ENCODE results near the gene SLC35B4.
A peak's percentile ranks its signal among the peaks of the same experiment; 100 is the strongest.

The SLC35B4 gene, protein sequence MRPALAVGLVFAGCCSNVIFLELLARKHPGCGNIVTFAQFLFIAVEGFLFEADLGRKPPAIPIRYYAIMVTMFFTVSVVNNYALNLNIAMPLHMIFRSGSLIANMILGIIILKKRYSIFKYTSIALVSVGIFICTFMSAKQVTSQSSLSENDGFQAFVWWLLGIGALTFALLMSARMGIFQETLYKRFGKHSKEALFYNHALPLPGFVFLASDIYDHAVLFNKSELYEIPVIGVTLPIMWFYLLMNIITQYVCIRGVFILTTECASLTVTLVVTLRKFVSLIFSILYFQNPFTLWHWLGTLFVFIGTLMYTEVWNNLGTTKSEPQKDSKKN

DNA sequence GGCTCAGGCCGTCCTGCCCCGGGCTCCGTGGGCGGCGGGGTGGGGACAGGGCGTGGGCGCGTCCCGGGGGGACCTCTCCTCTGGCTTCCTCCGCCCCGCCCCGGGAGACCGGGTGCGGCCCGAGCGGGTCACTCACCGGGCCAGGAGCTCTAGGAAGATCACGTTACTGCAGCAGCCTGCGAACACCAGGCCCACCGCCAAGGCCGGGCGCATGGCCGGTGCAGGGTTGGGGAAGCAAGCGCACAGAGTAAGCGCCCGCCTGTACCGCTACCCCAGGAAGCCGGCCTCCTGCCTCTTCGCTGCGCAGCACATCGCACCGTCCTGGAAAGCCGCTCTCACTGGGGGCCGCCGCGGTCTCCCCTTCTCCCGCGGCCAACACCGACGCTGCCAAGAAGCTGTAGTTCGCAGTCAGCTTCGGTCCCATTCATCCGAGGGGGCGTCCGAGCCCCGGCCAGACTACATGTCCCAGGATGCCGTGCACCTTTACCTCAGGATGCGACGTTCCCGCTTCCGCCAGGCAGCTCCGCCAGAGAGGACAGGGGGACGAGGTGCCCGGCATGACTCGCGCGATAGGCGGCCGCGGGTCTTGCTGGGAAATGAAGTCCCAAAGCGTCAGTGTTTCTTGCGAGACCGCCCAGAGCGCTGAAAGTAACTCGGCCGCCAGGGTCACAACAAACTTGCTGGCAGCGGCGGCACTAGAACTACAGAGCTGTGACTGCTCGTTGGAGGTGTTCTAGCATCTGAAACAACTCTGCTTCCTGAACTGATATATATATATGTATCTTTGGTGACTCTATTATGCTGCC is at the start of gene SLC35B4:
TSS of gene SLC35B4 (minus strand) at position 392 of the 806 bp plus-strand sequence. CDS start at position 213, 179 bp downstream.
- peak; percentile 98 for DNase-seq (ENCODE audit: low spot score)

DNA sequence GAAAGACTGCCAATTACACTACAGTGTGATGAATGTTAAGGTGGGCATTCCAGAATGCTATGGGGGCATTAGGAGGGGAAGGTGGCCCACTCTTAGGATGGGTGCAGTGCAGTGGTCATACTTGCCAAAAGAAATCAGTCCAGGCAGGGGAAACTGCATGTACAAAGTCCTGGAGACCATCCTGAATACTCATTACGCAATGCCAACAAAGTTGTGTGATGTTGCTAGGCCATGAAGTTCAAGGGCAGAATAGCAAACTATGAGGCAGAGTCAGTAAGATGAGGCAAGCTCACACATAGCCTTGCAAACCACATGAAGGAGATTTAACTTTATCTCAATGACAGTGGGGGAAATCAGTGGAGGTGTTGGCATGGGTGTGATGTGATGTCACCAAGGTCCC is 49.8 kb upstream of the SLC35B4 start:
- DNase-seq (ENCODE audit: low spot score) = no peak

DNA sequence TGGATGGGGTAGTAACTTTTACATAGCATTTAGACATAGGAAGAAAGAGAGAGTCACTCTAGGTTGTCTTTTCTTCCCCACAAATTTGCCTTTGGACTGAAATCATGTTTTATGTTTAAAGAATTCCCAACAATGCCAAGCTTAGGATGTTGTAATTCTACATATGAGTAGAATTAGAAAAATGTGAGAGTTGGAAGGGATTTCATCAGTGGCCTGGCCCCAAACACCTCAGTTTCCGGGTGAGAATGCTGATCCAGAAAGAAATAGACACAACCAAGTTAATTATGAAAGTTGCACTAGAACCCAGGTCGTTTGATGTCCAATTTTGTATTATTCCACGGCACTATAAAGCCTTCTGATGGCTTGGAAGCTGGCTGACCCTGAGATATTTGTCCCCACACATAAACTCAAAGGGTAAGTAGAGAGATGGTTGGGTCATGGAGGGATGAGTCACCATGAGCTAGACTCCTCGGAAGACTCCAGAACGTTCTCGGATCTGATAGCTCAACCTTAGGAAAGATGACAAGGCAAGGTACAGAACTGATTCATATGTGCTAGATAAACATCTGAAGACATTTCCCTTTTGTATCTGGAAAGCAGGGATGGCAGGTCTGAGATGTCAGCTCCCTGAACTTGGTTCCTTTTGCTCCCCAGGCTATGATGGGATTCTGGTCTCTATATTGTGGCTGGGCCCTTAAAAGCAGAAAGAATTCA is 48.8 kb upstream of the SLC35B4 start:
- no peak for DNase-seq (ENCODE audit: low spot score)

DNA sequence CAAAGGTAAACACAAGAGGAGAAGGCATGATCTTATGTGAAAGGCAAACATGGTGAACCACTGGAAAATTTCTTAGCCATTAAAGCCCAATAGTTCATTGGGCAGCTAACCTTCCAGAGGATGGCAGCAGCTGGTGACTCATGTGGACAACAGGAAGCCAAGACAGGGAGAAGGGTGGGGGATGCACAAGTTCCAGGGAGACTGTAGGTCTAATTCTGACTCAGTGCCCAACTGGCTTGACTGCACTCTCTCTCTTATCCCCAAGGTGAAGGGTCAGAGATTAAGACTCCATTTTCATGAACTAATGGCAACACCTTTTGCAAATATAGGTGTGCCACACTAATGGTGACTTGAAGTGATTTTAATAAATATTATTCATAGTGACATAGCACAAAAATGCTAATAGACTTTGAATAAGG is 47.9 kb upstream of the SLC35B4 start:
- no peak for DNase-seq (ENCODE audit: low spot score)

DNA sequence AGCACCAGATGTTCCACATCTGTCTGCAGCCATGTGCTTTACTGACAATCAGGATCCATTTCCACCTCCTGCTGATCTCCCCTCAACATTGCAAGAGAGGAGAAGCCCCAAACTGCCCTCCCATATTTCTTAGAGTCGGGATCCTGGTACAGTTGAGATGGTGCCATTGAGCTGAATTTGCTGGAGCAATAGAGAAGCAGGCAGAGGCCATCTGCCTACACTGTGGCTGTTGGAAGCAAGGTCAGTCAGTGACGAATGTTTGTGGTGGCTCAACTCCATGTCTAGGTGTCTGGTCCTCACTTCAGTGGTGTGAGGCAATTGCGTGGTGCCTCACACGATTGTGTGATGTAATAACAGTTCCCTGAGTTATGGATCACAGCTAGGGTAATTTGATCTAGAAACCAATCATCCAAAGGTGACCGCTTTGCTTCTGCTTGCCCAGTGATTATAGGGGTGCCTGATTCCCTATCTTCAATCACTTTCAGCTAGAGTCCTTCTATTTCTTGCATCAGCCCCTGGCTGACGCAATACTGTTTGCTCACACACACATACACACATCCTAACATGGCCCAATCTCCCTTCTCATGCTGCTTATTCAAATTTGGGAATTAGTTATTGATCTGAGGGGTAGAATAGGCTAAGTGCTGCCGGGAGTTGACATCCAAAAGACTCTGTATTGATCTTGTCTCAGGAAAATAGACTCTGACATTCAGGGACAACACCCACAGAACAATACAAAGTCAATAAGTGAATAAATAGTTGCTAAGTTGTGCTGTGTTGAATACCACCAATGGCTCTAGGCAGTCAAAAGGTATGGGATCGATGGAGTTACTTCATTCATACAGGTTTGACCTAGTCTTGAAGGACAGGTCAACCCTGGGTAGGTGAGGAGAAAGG is 46.1 kb upstream of the SLC35B4 start:
- DNase-seq (ENCODE audit: low spot score) = no peak

DNA sequence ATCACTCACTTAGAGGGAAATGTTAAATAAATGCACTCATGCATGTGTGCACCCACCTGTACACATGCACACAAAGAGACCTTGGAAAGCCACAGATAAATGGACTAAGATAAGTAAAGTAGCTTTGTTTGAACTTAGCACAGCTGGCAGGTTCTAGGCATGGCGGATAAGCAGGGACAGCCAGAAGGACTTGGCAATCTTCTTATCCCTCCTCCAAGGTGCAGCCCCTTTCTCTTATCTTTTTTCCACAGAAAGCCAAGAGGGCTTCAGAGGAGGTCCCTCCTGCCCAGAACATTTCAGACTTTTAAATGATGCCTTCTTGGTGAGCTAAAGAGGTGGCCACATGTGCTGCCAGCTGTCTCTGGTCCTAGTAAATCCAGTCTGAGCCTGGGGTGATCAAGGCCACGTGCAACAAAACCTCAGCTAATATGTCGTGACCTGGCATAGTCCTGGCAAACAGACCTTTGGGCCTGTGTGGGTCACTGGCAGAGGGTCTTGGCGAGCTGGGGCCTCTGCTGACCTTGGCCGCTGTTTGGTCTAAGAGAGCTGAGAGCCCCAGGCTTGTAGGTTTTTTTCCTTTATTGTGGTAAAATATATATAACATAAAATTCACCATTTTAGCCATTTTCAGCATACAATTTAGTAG is 43.2 kb upstream of the SLC35B4 start:
- DNase-seq (ENCODE audit: low spot score) = no peak

DNA sequence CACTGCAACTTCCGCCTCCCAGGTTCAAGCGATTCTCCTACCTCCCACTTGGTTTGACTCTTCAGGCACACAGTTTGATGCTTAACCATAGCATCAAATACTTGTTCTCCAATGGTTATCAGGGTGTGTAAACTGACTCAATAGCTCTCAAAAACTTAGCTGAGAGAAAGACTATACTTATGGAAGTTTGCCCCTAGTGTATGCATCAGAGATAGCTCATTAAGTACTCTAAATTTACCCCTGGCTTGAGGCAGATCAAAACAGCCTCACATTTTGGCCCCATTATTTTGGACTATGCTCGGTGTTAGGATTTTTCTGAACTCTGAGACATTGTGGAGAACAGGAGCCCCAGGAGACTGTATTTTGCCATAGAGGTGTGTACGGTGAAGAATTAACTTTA is 40.8 kb upstream of the SLC35B4 start:
- DNase-seq (ENCODE audit: low spot score) = no peak

DNA sequence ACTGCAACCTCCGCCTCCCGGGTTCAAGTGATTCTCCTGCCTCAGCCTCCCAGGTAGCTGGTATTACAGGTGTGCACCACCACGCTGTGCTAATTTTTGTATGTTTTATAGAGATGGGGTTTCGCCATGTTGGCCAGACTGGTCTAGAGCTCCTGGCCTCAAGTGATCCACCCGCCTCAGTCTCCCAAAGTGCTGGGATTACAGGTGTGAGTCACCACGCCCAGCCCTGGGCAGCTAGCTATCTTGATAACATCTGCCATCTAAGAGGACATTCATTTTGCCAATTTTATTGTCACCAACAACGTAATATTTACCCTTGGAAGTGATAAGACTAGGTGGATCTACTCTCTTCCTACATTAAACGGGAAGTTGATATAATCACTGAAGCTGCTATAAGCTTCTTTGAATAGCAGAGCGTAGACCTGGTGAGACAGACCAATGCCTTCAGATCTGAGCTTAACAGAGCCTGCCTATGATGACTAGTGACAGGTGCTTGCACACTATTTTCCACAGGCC is 39.7 kb upstream of the SLC35B4 start:
- DNase-seq (ENCODE audit: low spot score) = no peak

DNA sequence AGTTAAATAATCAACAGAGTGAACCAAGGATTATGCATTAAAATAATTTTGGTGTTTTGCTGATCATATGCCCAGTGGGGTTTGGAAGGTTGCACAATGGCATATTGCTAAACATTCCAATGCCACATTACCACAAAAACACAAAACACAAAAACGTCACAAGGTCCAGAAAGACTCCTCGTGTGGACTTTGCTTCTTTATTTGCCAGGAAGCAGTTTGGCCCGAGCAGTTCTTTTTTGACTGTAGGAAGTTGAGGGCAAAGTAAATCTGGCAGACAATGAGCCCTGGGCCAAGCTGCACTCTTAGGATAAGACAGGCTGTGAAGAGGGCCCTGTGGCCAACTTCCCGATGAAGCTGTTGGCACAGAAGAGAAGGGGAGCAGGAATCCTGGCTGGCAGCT is 39.2 kb upstream of the SLC35B4 start:
- no peak for DNase-seq (ENCODE audit: low spot score)

DNA sequence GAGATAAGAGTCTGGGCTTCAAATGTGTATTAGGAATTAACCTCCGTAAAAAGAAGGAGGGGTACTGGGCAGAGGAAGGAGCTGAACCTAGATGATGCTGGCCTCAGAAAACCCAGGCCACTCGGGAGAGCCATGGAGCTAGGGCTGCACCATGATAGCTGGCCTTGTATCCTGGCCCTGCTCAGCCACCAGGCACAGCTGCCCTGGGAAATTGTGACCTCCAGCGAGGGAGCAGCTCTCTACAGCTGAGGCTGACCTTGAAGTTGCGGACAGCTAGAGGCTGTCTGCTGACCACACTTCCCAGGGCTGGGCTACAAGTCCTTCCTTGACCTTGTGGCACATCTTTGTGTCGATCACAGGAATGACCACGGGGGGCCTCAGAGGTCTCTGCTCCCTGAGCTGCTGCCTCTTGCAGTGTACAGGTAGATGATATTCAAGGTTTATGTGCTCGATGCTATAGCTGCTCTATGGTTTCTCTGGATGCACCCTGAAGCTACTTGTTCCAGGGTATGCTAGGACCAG is 38.3 kb upstream of the SLC35B4 start:
- no peak for DNase-seq (ENCODE audit: low spot score)

DNA sequence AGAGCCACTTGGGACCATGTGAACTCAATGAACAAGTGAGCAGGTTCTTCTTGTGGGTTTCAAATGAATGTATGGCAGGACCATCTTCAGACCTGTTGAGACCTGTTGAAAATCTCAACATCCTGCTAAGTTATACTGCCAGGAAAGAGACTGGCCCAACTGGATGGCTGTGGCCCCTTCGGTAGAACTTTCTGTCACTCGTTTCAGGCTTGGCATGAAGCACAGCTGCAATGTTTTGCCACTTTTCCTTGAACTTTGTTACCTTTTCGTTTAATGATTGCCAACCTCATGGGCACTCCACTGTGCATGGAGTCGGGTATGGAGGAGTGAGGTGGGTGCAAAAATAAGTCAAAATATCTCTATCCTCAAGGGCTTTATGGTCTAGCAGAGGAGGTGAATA is 36.7 kb upstream of the SLC35B4 start:
- DNase-seq (ENCODE audit: low spot score) = no peak

DNA sequence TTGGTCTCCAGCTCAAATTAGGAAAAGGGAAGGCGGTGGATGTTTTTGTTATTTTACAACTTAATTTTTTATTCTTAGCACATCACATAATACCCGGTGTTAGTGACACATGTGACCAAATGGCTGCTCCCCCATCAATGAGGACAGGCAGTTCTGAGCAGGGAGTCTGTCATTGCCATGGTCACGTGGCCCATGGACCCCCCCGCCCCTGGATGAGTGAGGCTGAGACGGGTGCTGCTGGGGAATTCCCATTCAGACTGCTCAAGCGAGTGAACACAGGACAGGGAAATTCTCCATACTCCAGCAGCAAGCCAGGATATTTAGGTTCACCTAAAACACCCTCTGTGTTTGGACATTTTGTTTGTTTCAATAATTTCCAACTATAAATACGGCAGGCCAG is 34.7 kb upstream of the SLC35B4 start:
- DNase-seq (ENCODE audit: low spot score) = no peak

DNA sequence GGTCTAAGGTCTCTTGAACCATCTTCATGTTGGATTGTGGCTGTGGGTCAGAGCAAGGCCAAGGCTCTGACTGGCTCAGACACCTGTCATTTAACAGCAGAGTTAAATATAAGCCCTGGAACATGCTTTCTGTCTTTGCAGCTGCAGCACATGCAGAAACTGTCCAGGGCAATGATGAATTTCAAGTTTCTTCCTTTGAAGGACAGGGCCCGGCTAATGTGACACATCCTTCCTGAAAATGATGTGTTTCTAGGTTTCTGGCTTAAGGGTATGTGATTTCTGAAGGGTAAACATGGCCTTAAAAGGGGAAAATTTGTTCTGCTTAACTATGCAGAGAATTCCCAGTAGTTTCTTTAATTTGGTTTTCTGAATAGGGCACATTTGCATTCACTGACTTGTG is 34.0 kb upstream of the SLC35B4 start:
- no peak for DNase-seq (ENCODE audit: low spot score)

DNA sequence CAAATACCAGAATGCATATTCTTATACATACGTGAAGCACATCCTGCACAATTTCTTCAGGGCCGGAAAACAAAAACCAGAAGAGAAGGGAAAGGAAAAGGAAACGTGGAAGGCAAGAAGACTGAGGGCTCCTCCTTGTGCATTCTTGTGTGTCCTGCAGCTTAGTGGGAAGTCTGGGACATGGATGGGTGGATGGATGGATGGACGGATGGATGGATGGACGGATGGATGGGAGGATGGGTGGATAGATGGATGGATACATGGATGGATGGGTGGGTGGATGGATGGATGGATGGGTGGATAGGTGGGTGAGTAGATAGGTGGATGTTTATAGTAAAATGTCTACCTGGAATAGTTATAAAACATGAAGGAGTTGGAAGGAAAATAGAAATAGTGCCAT is 30.8 kb upstream of the SLC35B4 start:
- DNase-seq (ENCODE audit: low spot score) = no peak

DNA sequence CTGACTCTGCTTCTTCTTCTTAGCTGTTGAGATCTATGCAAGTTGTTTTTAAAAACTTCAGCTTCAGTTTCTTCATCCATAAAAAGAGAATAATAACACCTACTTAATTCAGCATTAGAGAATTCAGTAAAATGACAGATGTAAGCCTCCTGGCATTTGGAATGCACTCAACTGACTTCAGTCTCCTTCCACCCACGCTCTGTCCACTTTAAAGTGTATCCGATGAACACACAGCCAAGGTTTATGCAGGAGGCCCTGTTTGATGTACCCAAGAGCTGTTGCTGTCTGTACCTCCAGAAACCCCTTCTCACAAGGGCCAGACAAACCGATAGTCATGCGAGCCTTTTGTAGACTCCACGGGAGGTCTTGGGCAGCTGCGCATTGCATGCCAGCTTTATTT is 27.1 kb upstream of the SLC35B4 start:
- no peak for DNase-seq (ENCODE audit: low spot score)

DNA sequence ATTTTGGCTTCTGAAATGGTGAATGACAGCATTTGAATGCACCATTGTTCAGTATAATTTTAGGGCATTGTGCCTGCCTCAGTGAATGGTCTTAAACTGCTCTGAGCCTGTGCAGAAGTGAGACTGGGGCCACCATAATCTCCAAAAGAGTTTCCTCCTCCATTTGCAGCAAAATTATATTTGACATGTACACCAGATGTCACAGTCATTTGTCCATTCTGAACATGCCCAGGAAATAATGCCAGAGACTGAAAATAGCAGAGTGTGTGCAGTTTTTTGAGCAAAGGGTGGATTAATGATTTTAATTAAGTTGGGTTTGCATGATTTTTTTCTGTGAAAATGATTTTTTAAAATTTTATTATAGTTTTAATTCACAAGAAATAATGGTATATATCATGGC is 26.4 kb upstream of the SLC35B4 start:
- no peak for DNase-seq (ENCODE audit: low spot score)

DNA sequence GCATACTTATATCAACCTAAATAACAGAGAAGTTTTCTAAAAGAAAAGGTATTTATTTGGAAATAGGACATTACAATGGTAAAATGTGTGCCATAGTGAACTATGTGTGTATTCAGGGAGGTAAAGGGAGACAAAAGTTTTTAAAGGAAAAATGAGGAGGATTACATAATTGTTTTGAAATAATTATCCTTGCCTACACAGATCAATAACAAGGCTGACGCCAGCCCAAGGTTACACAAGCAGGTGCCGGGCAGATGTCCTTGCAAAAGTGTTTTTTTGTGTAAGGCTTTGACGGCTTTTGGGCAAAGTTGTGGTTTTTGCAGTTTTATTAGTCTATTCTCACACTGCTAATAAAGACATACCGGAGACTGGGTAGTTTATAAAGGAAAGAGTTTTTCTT is 22.7 kb upstream of the SLC35B4 start:
- no peak for DNase-seq (ENCODE audit: low spot score)

DNA sequence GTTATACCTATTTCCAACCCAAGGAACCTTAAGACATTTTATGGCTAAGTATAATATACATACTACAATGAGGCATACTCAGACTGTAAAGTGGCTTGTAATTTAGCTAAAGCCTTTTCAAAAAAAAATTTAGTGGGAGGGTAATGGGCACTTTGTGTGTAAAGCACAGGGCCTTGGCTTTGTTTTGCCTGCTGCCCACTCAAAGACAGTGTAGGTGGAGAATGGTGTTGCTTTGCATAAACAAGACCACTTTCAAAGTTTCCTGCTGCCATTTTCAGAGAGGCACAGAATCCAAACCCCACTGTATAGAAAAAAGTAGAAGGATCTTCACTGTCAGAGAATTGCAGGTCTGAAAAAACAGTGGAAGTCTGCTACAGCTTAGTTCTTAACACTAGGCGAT is 21.2 kb upstream of the SLC35B4 start:
- DNase-seq (ENCODE audit: low spot score) = no peak

DNA sequence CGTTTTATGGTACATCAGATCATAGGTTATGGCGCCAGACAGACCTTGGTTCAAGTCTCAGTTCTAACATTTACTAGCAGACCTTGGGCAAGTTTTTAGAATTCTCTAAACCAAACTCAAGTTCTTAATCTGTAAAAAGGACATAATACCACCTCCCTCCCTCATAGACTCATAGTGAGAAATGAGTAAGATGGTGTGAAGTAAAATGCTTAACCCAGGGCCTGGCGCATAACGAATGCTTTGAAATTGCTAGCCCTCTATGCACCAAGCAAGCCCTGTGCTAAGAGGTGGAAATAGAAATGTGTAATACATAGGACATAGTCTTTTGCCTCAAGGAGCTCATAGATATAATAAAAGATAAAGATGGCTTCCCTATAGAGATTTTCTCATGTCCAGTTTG is 17.7 kb upstream of the SLC35B4 start:
- no peak for DNase-seq (ENCODE audit: low spot score)

DNA sequence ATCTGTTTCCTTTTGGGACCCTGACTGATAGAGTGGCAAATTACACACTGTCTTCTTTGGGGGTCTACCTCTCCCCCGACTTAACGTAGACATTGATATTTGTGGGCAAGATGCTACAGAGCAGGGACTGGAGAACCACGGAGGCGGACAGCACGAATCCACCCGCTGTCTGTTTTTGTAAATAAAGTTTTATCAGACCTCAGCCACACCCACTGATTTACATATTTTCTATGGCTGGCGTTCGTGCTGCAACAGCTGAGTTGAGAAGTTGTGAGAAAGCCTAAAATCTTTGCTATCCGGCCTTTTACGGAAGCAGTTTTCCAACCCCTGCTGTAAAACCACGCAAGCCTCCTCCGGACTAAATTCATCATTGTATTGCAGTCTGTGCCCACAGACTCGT is 17.2 kb upstream of the SLC35B4 start:
- no peak for DNase-seq (ENCODE audit: low spot score)

DNA sequence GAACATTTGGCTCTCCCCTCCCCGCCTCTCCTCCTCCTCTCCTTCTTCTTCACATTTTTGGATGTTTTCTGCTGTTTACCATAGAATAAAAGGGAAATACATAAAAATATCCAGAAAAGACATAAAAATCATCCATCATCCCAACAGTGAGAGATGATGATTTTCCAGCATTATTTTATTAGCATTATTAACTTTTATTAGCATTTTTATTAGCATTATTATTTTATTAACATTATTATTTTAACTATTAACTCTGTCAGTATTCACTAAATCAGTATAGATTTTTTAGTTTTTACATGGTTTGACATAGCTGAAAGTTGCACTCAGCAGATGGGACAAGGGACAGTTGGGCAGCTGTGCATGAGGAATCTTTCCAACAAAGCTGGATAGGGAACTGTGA is 16.2 kb upstream of the SLC35B4 start:
- DNase-seq (ENCODE audit: low spot score) = no peak
